ENCODE measurements around the gene NR2E3.
"Not testable (repeated sequence)": the region's sequence is repeated elsewhere in the genome, so short reads cannot be mapped to it uniquely, and the experiment has no call there.

NR2E3 gene

DNA sequence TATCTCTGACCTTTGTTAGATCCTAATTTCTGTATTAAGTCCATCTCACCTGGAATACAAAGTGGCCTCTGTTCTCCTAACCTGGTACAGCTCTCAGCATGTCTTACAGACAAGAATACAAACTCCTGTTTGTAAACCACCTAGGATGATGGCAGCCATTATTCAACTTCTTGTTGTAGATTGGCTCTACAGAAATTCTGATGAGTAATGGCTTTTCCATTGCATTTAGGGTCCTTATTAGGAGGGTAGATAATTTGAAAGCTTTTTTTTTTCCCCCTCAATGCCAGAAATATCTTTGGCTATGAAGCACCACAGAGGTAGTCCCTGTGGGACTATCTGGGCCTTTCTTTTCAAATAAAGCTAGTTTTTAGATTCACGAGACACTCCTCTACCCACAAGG, 9.8 kb downstream of the NR2E3 start:
- no peak for DNase-seq

DNA sequence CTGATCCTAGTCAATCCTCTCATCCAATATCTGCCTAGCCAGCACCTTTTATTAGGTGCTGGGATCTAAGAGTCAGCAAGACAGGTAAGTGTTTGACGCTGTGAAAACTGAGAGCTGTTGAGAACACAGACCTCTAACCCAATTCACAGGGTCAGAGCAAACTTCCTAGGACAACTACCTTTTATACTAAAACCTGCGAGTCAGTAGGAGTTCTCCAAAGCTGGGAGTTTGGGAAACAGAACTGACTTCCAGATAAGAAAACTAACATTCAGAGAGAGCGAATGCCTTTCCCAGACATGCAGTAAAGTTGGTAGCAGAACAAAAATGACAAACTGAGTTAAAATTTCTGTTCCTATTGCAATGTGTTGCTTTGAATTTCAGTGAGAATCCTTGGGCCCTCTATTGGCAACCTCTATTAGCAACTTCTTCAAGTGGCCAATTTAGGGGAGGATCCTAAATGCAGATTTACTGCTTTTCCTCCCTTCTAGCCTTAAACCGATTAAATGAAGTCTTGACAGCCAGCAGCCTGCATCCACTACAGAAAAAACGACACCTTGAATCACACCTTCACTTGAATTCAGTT, 11.3 kb downstream of the NR2E3 start:
- no peak for DNase-seq

GRCh38 chr15:71822890-71823630, 12.7 kb downstream of the NR2E3 start:
- DNase-seq = no peak

- no peak for DNase-seq
These were observed 13.4 kb downstream of the NR2E3 start for GRCh38 chr15:71823801-71824200.

DNA sequence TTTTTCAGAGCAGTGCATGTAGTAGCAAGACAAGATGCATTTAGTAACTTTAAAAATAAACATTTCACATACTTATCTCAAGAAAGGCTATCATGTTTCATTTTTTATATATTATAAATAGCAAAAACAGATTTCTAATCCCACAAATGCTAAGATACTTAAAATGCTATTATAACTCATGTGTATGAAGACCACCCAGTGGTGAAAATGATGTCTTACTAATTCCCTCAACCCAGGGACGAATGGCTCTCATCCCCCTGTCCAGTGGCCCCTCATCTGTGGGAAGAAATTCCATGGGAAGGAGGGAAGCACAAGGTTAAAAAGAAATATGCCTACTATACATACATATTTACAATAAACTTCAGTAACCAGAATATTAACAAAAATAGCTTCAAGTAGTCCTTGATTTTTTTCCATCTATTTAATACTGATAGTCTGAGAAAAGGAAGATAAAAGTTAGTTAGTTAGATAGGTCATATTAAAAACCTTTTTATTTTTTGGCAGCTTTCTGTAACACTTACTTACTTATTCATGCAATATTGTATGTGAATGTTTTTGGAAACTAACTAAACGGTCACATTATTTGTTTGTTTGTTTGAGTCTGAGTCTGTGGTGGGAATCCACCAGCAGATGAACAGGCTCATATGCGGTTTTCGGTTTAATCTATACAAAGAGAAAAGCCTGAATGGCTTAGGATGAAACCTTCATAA, 14.8 kb downstream of the NR2E3 start:
- no peak for DNase-seq

GRCh38 chr15:71826196-71826595, 15.8 kb downstream of the NR2E3 start:
- no peak for DNase-seq

DNA sequence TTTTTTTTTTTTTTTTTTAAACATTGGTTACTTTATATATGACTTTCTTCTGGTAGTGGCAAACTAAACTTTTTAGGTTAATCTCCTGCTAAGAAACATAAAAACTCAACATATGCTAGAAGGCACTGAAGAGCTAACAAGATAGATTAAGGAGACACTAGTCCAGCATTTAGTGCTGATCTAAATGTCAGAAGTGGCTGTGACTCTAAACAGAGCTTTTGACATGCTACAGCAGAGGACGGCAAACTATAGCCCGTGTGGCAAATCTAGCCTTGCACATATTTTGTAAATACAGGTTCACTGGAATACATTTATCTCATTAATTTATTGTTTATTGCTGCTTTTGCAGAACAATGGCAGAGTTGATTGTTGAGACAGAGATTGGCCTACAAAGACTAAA, 20.6 kb downstream of the NR2E3 start:
- DNase-seq = no peak

GRCh38 chr15:71841563-71841962, 31.2 kb downstream of the NR2E3 start:
- no peak for DNase-seq

DNA sequence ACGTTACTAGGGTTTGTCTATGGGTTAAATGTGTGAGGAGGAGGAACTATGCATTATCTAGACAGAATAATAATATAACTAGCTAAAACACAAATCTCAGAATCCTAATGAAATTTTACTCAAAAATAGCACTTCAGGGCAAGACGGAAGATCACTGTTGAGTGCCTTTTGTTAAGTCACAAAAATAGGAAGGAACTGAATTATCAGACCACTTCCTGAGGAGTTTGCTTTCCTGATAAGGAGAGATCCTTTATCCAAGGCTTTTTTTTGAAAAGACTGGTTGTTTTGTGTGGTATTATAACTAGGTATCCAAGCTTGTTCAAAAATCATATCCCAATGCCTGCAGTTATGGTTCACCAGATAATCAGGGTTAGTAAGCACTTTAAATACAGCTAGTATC, 34.6 kb downstream of the NR2E3 start:
- DNase-seq = no peak

DNA sequence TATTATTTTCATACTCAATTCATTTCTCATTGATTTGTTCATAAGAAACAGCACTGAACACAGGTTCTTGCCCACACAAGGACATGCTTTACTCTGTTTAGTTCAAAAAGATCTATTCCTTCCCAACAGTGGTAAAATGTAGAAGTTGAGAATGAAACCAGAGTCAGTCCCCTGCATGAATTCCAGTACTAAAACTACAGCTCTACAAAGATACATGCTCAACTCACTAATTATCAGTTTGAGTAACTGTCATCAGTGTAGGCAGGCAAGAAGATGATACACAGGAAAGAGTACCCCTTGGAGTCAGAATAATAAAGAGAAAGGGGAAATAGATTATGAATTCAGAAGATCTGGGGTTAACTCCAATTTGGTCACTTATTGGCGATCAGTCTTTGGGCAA, 43.2 kb downstream of the NR2E3 start:
- no peak for DNase-seq

GRCh38 chr15:71858232-71858631, 47.9 kb downstream of the NR2E3 start:
- DNase-seq = not testable (repeated sequence)

All from effector CD8-positive, alpha-beta T cell (primary cell).